Liver (tissue), 2 donors: ENCODE measurements around the gene IL12RB1.

Source experiments
- TF ChIP-seq, protein P1 (sequence below): fragments of 150-350 bp; IDR thresholded peaks from 2 replicates; pipeline ENCODE4 v1.5.1; 2017; ENCODE audit warnings: improper control_type of control experiment, low read depth, low read length; ENCODE audit not compliant: missing input control
- TF ChIP-seq, protein P2 (sequence below): IDR thresholded peaks from 2 replicates; pipeline ENCODE4 v1.6.1; 2016; ENCODE audit warnings: antibody characterized with exemption, mild to moderate bottlenecking
- donor health status: healthy.

DNA sequence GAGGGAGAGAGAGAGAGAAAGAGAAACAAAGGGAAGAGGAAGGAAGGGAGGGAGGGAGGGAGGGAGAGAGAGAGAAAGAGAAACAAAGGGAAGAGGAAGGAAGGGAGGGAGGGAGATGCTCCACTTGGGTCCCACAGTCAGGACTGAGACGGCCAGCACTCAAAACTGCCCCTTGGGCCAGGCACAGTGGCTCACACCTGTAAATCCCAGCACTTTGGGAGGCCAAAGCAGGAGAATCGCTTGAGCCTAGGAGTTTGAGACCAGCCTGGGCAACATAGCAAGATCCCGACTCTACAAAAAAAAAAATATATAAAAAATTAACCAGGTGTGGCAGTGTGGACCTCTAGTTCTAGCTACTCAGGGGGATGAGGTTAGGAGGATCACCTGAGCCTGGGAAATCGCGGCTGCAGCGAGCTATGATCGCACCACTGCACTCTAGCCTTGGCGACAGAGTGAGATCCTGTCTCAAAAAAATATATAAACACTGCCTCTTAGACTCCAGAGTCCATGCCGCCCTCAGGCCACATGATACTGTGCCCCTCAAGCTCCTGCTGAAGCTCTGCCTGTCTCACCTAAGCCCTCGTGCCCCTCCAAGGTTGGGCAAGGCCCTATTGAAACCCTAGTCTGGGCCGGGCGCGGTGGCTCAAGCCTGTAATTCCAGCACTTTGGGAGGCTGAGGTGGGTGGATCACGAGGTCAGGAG is 70.4 kb downstream of the IL12RB1 start:
- TF ChIP-seq, protein P1, sequence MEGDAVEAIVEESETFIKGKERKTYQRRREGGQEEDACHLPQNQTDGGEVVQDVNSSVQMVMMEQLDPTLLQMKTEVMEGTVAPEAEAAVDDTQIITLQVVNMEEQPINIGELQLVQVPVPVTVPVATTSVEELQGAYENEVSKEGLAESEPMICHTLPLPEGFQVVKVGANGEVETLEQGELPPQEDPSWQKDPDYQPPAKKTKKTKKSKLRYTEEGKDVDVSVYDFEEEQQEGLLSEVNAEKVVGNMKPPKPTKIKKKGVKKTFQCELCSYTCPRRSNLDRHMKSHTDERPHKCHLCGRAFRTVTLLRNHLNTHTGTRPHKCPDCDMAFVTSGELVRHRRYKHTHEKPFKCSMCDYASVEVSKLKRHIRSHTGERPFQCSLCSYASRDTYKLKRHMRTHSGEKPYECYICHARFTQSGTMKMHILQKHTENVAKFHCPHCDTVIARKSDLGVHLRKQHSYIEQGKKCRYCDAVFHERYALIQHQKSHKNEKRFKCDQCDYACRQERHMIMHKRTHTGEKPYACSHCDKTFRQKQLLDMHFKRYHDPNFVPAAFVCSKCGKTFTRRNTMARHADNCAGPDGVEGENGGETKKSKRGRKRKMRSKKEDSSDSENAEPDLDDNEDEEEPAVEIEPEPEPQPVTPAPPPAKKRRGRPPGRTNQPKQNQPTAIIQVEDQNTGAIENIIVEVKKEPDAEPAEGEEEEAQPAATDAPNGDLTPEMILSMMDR: no peak
- TF ChIP-seq, protein P2, sequence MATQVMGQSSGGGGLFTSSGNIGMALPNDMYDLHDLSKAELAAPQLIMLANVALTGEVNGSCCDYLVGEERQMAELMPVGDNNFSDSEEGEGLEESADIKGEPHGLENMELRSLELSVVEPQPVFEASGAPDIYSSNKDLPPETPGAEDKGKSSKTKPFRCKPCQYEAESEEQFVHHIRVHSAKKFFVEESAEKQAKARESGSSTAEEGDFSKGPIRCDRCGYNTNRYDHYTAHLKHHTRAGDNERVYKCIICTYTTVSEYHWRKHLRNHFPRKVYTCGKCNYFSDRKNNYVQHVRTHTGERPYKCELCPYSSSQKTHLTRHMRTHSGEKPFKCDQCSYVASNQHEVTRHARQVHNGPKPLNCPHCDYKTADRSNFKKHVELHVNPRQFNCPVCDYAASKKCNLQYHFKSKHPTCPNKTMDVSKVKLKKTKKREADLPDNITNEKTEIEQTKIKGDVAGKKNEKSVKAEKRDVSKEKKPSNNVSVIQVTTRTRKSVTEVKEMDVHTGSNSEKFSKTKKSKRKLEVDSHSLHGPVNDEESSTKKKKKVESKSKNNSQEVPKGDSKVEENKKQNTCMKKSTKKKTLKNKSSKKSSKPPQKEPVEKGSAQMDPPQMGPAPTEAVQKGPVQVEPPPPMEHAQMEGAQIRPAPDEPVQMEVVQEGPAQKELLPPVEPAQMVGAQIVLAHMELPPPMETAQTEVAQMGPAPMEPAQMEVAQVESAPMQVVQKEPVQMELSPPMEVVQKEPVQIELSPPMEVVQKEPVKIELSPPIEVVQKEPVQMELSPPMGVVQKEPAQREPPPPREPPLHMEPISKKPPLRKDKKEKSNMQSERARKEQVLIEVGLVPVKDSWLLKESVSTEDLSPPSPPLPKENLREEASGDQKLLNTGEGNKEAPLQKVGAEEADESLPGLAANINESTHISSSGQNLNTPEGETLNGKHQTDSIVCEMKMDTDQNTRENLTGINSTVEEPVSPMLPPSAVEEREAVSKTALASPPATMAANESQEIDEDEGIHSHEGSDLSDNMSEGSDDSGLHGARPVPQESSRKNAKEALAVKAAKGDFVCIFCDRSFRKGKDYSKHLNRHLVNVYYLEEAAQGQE: no peak
